ENCODE data around the gene CNP.
"Not testable (repeated sequence)": the region's sequence is repeated elsewhere in the genome, so short reads cannot be mapped to it uniquely, and the experiment has no call there.

CNP gene

DNA sequence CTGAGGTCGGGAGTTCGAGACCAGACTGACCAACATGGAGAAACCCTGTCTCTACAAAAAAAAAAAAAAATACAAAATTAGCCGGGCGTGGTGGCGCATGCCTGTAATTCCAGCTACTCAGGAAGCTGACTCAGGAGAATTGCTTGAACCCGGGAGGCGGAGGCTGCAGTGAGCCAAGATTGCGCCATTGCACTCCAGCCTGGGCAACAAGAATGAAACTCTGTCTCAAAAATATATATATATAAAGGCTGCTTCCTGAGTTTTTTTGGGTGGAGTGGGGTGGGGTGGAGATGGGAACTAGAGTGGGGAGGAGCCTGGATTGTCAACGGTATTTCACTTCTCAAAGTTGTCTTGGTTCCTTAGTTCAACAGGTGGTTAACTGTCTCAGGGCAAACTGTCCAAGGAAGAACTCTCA, 43.7 kb downstream of the CNP start:
- not testable (repeated sequence) for DNase-seq

DNA sequence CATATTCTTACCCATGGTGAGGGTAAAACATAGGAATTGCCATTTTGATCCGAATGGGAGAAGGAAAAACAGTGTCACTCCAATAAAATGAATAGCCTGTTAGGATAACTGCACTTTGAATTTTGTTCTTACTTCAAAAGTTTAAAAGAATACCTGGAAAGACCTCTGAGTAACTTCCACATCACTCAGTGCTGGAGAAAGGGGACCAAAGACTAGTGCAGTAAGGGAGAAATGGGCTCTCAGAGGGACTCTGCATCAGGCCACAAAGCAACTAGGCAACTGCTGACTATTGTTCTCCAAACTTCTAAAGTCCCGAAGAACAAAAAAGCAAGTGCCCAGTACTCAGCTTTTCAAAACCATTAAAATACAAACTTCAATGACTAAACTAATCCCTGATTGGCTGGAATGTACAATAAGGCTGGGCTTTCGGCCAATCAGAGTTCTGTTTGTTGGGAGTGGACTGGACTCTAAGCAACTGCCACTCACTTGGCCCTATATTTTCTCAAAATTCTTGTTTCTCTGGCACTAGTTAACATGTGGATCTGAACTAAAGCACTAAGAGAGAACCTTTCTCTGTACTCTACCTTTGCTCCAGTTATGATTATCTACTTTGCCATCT, 44.4 kb downstream of the CNP start:
- no peak for DNase-seq

DNA sequence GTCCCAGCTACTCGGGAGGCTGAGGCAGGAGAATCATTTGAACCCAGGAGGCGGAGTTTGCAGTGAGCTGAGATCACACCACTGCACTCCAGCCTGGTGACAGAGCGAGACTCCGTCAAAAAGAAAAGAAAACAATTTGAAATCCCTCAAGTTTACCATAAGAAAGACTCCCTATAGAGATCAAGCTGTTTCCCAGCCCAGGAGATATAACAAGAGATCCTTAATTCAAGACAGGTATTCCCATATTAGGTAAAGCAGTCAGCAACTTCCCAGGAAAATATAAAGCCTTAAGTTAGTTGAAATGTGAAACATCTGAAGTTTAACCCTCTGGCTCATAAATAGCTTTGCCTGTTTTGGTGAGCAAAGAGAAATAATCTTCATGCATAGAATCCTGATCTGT, 45.8 kb downstream of the CNP start:
- DNase-seq, result not testable (repeated sequence)

DNA sequence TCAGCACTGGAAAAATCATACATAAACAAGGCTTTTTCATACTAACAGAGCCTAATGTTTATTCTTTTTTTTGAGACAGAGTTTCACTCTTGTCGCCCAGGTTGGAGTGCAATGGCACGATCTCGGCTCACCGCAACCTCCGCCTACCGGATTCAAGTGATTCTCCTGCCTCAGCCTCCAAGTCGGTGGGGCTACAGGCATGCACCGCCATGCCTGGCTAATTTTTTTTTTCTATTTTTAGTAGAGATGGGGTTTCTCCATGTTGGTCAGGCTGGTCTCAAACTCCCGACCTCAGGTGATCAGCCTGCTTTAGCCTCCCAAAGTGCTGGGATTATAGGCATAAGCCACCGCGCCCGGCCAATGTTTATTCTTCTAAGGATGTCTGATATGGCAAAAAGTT, 47.1 kb downstream of the CNP start:
- not testable (repeated sequence) for DNase-seq

DNA sequence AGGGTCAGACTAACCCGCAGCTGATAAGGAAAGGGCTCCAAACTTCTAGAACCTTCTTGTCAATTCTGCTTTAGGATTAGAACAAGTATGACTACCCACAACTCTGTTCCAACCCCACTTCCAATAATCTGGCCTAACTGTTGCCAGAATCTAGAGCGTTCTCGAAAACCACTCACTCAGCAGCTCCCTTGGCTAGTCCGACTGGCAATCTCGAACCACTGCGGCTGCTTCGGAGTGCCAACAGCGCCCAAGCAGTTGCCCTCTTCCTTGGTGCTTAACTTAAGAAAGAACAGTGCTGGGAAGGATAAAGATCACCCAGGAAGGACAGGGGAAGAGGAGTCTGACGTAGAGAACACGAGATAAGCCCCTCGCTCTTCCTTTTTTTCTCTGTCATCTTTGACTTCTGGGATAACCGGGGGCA, 49.8 kb downstream of the CNP start:
- DNase-seq, result no peak

DNA sequence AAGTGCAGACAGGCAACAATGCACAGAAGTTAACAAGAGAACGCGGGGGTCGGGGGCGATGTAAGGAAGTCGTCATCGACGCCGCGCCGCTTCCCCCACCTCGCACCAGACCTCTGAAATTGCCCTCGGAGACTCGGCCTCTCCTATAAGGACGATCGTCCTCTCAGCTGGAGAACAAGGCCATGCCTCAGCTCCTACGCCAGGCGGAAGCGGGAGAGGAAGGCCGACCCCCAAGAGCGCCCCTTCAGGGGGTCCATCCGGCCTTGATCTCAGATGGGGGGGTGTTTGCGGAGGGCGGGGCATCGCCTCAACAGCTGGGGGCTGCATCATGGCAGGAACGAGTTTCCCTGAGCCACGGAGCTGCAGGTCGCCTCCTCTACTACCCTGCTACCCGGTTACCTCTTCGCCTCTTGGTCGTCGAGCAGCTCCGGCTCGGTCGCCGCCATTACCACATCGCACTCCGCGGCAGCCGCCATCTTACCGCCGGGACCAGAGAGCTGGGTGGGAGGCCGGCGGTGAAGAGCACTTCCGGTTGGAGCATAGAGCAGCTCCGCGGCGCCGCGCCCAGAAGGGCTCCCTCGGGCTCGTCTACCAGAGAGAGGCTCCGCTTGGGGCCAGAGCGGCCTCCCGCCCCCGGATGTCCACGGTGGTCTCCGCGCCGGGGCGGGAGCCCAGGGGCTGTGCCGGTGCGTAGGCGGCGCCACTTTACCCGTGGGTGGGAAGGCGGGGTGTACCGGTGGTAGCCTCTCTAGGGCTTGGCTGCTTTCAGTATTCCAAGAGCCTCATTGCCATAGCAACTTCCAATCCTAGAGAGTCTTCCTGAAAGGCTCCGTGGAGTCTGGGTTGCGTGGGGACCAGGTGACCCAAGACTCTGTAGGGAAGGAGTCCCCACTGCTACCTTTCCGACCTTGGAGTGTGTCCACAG, 50.6 kb downstream of the CNP start, which contains the start of gene DNAJC7:
DNAJC7 (minus strand) TSS at position 499 of the 925 bp plus-strand sequence; CDS start at position 476, 23 bp downstream.
- peak; percentile 86 for DNase-seq

DNA sequence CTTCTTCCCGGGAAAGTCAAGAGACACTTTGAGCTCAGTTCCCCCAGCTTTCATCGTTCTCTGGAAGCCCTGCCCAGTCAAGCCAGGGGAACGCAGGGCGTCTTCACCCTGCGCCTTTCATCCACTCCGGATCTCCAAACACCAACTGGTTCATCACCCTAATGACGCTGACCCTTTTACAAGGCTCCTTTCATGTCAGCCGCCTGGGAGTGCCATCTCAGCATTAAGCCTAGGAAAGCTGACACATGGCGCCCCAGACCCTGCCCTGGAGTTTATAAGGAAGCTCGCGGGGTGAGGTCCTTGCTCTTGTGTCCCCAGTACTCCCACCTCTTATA, 51.2 kb downstream of the CNP start:
- no peak for DNase-seq

DNA sequence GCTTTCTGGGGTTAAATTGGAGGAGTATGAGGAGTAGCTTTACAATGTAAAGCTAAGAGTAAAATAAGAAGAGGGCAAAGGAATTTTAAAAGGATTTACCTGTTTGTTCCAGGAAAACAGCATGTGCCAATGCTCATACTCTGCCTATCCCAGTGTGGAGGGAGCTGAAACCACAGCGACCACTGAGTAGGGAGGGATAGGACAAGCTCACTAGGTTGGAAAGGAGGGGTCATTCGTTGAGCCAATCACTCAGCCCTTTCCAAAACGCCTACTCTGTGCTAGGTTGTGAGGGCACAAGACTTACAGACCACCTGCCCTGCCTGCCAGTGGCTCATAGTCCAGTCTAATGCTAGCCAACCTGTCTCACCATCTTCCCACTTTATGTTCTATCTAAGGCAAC, 51.7 kb downstream of the CNP start:
- no peak for DNase-seq

DNA sequence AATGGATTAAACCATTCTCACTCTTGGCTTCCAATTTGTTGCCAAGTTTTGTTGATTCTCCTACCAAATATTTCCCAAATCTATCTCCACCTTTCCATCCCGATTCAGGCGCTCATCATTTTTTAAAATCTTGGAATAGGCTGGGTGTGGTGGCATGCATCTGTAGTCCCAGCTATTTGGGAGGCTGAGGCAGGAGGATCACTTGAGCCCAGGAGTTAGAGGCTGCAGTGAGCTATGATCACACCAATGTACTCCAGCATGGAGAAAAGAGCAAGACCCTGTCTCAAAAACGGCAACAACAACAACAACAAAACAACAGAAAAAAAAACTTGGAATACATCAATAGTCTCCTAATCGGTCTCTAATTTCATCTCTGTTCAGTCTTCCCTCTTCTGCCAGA, 52.4 kb downstream of the CNP start:
- no peak for DNase-seq

DNA sequence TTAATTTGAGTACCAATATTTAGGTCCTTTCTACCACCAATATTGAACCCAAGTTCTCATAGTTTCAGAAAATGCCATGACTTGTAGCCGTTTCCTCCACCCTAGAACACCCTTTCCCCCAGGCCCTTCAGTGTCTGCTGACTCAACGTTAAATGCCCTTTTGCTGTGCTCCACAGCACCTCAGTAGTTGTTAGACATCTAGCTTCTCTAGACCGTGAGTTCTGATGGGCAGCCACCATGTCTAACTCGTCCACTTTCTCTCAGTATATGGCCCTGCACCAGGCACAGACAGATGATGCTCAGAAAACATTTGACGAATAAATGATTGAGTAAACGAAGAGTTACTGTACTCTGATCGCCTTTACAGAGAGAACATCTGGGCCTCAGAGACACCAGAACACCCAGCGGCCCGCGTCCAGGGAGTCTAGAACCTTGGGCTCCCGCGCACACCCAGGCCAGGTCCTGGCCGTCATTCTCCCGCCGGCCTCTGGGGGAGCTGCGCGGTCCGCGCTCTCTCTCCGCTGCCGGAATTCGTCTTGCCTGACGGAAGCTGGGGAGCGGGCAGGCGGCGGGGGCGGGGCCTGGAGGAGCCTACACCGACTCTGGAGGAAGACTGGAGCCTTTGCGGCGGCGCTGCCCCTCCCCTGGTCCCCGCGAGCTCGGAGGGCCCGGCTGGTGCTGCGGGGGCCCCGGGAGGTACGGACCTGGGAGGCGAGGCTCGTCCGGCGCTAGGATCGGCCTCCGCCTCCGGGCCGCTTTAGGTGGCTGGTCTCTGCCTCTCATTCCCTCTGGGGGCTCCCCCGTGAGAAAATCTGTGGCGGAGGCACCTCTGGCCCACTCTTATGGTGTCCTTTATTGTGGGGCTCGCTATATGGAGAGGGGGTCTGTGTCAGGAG, 53.2 kb downstream of the CNP start, which contains the start of gene NKIRAS2:
NKIRAS2 (plus strand) TSS at position 582 of the 896 bp plus-strand sequence. CDS start 1,488 bp downstream, outside the sequence.
- peak; percentile 89 for DNase-seq

DNA sequence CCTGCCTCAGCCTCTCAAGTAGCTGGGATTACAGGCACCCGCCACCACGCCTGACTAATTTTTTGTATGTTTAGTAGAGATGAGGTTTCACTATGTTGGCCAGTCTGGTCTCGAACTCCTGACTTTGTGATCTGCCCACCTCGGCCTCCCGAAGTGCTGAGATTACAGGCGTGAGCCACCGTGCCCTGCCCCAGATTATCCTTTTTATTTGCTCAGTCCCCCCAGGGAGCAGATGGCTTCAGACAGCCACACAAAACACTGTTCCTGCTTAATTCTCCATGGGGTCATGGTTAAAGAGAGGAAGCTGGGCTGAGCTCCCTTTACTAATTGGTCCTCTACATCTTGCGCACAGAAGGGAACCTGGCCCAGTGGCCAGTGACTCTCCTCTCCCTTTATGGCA, 54.2 kb downstream of the CNP start:
- not testable (repeated sequence) for DNase-seq

DNA sequence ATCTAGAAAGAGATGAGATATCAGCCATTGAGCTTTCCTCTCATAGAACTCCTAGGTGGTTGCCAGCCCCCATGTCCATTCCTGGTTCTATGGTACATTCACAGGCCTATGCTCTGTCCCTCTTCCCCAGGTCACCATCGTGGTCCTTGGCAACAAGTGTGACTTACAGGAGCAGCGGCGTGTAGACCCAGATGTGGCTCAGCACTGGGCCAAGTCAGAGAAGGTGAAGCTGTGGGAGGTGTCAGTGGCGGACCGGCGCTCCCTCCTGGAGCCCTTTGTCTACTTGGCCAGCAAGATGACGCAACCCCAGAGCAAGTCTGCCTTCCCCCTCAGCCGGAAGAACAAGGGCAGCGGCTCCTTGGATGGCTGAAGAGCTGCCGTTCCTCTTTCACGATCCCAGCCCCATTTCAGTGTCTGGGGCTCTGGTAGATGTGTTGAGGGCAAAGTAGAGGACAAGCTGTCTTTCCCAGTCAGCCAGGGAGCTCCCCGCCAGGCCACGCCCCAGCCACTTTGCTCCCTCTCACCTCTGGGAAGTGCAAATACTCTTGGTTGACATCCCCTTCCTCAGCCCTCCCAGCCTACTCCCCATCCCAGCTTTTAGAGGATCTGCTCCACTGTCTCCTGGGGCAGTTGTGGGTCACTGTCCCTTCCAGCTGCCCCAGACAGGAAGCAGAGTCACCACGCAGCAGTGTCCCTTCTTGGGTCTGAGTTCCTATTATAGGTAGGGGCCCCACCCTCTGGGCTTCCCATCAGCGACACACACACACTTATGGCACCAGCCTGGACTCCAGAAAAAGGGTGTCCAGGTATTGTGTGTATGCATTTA, 57.1 kb downstream of the CNP start:
- no peak for DNase-seq

DNA sequence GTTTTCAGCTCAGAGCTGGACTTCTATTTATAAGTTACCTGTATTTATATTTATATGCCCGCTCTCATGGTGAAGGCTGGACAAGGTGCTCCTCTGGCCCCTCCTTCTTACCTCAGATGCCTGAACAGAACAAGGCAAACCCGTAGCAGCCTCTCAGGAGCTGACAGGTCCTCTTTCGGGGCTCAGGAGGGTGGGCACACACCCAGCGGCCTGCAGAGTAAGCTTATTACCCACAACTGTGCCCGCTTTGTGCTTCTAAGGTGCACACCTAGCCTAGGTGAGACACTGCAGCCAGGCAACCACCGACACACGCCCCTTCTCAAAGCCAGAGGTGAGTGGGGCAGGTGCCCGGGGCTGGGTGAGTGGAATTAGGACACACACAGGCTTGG, 58.6 kb downstream of the CNP start:
- no peak for DNase-seq

DNA sequence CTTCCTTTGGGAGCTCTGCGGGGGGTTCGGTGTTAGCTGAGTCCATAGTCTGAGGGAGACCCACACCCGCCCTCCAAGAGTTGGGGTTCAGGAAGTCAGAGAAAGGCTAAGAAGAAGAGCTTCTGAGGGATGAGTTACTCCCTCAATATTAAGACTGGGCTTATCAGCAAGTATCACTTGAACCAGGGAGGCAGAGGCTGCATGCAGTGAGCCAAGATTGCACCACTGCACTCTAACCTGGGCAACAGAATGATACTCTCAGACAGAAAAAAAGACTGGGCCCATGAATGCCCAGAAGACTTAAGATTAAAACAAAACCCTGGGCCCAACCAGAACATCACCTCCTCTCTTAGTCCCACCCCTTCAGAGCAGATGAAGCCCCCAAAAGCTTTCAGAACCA, 59.3 kb downstream of the CNP start:
- DNase-seq, result no peak

DNA sequence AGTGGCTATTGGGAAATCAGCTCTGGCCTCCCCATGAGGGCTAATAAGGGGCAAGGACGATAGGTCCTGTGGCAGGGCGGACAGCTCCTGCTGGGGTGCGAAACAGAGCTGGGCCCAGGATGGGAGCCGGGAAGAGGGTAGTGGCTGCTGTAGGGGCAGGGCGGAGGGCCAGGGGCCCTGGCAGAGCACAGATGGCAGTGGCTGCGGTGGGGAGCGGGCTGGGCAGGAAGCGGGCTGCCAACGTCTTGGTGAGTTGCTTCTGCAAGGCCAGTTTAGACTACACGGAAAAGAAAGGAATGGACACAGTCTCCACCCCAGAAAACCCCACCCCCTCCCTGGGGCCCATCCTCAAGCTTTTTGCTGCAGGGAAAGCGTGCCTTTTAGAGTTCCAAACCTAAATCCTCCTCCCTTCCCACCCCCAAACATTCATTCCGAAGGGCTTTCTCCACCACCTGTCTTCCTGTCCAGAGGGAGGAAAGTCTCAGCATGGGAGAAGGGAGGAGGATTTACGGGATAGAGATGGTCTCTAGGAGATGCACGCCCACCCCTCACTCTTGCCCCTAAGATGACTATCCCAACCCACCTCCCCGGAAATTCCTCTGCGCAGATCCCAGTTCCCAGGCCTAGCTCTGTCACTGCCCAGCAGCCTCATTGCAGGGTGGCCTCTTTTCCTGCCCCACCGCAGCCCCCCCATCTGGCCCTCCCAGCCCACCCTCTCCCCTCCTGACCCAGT, 60.4 kb downstream of the CNP start:
- DNase-seq, result no peak

Measured in NK-92 treated with Interleukin-12 subunit alpha and Interleukin-12 subunit beta, amount 100 ng/mL, for 24 hours (cell line).